ENCODE data around the gene TMBIM6. TPM values are rescaled to one million over a fixed set of nuclear protein-coding genes. Genes with fewer than 3 reads are reported as not detected.
"Not testable (repeated sequence)": the region's sequence is repeated elsewhere in the genome, so short reads cannot be mapped to it uniquely, and the experiment has no call there.

Gene TMBIM6
- total and polyA plus RNA-seq, 3 experiments from 2014 or later, result 443 to 1,008 (median 449) TPM

DNA sequence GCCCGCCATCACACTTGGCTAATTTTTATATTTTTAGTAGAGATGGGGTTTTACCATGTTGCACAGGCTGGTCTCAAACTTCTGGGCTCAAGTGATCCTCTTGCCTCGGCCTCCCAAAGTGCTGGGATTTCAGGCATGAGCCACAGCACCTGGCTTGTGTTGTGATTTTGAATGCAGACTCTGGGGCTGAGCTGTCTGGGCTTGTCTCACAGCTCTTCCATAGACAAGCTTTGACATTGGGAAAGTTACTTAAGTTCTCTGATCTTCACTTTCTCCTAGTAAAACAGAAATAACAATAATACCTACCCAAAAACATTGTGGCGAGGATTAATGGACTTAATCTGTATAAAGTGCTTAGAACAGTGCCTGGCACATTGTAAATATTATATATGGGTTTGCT, 36.0 kb downstream of the TMBIM6 start:
- peaks cover 12 to 19% (median 13%) of the 10 kb centered on the region in 3 donors for H3K4me1 Mint-ChIP-seq
- no peaks in the 10 kb centered on the region for H3K9me3 Mint-ChIP-seq
- H3K27me3 Mint-ChIP-seq, result peaks cover 28 to 31% of the 10 kb centered on the region in 2 donors
- DNase-seq, result no peak
- POLR2A ChIA-PET, result interaction anchor here (2.0 kb wide), 1 partner anchor 36 kb away, joined by 19 read pairs; the partner anchor contains the start of gene TMBIM6
- H3K27ac ChIP-seq (ENCODE audit: low read depth, low read length), result no peak overlapping the region
- H3K36me3 ChIP-seq (ENCODE audit: insufficient read depth, low read length), result no peaks in the 10 kb centered on the region
- H3K4me1 ChIP-seq (ENCODE audit: insufficient read depth, low read length), result peaks cover 15% of the 10 kb centered on the region
- H3K9me3 ChIP-seq (ENCODE audit: low read length), result no peaks in the 10 kb centered on the region
- no peak overlapping the region for H3K4me3 Mint-ChIP-seq
- H3K27me3 ChIP-seq (ENCODE audit: insufficient read depth, low read length, poor library complexity, severe bottlenecking), result peaks cover 4% of the 10 kb centered on the region
- H3K36me3 Mint-ChIP-seq, result no peaks in the 10 kb centered on the region
- H3K27ac Mint-ChIP-seq, result peak overlapping the region in 3 of 8 donors; percentile 15 to 37 (median 25)
- H3K4me3 ChIP-seq (ENCODE audit: low read length), result no peak overlapping the region
- CTCF ChIA-PET, result interaction anchor here (0.8 to 4.1 kb wide), 26 partner anchors 9 to 168 kb away, joined by 3 to 45 read pairs (median 5); partner anchors contain the start of genes BCDIN3D, NCKAP5L and TMBIM6

DNA sequence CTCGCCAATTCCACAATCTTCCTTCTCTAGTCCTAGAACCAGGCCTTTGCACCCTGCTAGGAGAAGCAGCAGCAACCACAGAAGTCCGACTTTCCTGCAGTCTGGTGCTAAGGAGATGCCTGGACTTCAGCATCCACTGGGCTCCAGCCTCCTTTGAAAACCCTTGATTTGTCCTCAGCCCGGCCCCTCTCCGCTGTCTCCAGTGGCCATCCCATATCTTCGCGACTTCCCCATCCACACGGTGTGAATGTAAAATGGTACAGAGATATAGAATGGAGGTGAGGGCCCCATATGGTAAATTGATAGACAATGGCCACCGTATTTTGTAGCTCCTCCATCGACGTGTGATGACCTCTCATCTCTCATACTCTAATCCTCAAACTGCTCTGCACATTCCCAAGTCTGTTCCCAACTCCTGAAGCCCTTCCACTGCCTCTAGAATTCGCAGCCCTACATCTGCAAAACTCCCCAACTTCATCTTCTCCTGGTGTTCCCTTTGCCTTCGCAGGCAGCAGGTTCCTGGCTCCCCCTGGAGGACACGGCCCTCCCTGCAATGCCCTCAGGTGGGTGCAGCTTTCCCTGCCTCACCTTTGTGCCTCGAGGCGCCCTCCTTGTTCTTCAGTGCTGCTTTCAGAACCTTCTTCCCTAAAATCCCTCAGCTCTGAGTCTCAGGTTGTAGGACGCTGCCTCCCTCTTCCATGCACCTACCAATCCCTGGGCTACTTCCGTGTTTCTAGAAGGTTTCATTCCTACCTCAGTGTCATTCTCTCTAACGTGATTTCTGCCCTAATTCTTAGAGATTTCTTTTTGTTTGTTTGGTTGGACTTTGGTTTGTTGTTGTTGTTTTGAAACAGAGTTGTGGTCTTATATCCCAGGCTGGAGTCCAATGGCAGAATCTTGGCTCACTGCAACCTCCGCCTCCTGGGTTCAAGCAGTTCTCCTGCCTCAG, 36.7 kb downstream of the TMBIM6 start:
- peak overlapping the region in 4 of 8 donors; percentile 10 to 50 (median 32) for H3K27ac Mint-ChIP-seq
- peaks cover 28 to 31% of the 10 kb centered on the region in 2 donors for H3K27me3 Mint-ChIP-seq
- H3K4me1 Mint-ChIP-seq, result peaks cover 12 to 19% (median 13%) of the 10 kb centered on the region in 3 donors
- peak; percentile 58 to 82 (median 67) for DNase-seq
- no peaks in the 10 kb centered on the region for H3K9me3 Mint-ChIP-seq
- Histone ChIP-seq H3K9me3 (ENCODE audit: low read length) (no peaks in the 10 kb centered on the region), H3K4me3 (ENCODE audit: low read length) (no peak overlapping the region), H3K27ac (ENCODE audit: low read depth, low read length) (no peak overlapping the region), H3K27me3 (ENCODE audit: insufficient read depth, low read length, poor library complexity, severe bottlenecking) (peaks cover 4% of the 10 kb centered on the region), H3K36me3 (ENCODE audit: insufficient read depth, low read length) (no peaks in the 10 kb centered on the region), H3K4me1 (ENCODE audit: insufficient read depth, low read length) (peaks cover 15% of the 10 kb centered on the region)
- ChIA-PET POLR2A (interaction anchor here (2.0 kb wide), 1 partner anchor 37 kb away, joined by 19 read pairs; the partner anchor contains the start of gene TMBIM6), CTCF (interaction anchor here (0.6 to 4.1 kb wide), 31 partner anchors 9 to 188 kb away, joined by 3 to 45 read pairs (median 5); partner anchors contain the start of genes BCDIN3D, NCKAP5L and TMBIM6)
- no peaks in the 10 kb centered on the region for H3K36me3 Mint-ChIP-seq
- no peak overlapping the region for H3K4me3 Mint-ChIP-seq

DNA sequence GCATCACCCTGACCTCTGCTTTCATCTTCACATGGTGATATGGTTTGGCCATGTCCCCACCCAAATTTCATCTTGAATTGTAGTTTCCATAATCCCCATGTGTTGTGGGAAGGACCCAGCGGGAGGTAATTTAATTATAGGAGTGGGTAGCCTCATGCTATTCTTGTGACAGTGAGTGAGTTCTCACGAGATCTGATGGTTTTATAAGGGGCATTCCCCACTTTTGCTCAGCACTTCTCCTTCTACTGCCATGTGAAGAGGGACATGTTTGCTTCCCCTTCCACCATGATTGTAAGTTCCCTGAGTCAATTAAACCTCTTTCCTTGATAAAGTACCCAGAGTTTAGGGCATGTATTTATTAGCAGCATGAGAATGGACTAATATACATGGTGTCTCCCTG, 38.2 kb downstream of the TMBIM6 start:
- no peaks in the 10 kb centered on the region for H3K9me3 Mint-ChIP-seq
- POLR2A ChIA-PET, result no interaction called here

DNA sequence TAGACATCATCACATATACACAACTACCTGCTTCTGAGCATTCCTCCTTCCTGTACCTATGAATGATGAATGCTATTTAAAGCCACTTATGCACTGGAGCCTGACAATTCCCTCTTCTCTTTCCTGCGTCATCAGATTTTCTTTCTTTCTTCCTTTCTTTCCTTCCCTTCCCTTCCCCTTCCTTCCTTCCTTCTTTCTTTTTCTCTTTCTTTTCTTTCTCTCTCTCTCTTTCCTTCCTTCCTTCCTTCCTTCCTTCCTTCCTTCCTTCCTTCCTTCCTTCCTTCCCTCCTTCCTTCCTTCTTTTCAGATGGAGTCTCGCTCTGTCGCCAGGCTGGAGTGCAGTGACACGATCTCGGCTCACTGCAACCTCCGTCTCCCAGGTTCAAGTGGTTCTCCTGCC, 39.6 kb downstream of the TMBIM6 start:
- Mint-ChIP-seq H3K27me3 (peaks cover 37 to 48% of the 10 kb centered on the region in 2 donors), H3K4me3 (peak overlapping the region in 1 of 7 donors; percentile 71), H3K4me1 (peaks cover 12 to 19% (median 13%) of the 10 kb centered on the region in 3 donors)
- DNase-seq; H3K36me3 Mint-ChIP-seq; H3K27me3 ChIP-seq (ENCODE audit: insufficient read depth, low read length, poor library complexity, severe bottlenecking); POLR2A ChIA-PET; H3K27ac ChIP-seq (ENCODE audit: low read depth, low read length); H3K9me3 Mint-ChIP-seq; H3K36me3 ChIP-seq (ENCODE audit: insufficient read depth, low read length); H3K27ac Mint-ChIP-seq; H3K9me3 ChIP-seq (ENCODE audit: low read length); H3K4me3 ChIP-seq (ENCODE audit: low read length): not testable (repeated sequence)
- CTCF ChIA-PET, result interaction anchor here (0.7 to 4.1 kb wide), 2 partner anchors 40 to 144 kb away, joined by 3 to 45 read pairs; partner anchors contain the start of gene TMBIM6
- H3K4me1 ChIP-seq (ENCODE audit: insufficient read depth, low read length), result peaks cover 15% of the 10 kb centered on the region

More for the DNA sequence above, 38.2 kb downstream of the TMBIM6 start:
- H3K27ac ChIP-seq (ENCODE audit: low read depth, low read length), result no peak overlapping the region
- no peaks in the 10 kb centered on the region for H3K9me3 ChIP-seq (ENCODE audit: low read length)
- Mint-ChIP-seq H3K4me3 (no peak overlapping the region), H3K4me1 (peaks cover 12 to 19% (median 13%) of the 10 kb centered on the region in 3 donors), H3K27me3 (peaks cover 34 to 44% of the 10 kb centered on the region in 2 donors), H3K36me3 (no peaks in the 10 kb centered on the region), H3K27ac (no peak overlapping the region)
- no peaks in the 10 kb centered on the region for H3K36me3 ChIP-seq (ENCODE audit: insufficient read depth, low read length)
- DNase-seq, result no peak
- peaks cover 4% of the 10 kb centered on the region for H3K27me3 ChIP-seq (ENCODE audit: insufficient read depth, low read length, poor library complexity, severe bottlenecking)
- CTCF ChIA-PET, result interaction anchor here (3.1 to 4.1 kb wide), 2 partner anchors 17 to 39 kb away, joined by 13 to 45 read pairs; partner anchors contain the start of gene TMBIM6
- H3K4me3 ChIP-seq (ENCODE audit: low read length), result no peak overlapping the region
- peaks cover 15% of the 10 kb centered on the region for H3K4me1 ChIP-seq (ENCODE audit: insufficient read depth, low read length)

DNA sequence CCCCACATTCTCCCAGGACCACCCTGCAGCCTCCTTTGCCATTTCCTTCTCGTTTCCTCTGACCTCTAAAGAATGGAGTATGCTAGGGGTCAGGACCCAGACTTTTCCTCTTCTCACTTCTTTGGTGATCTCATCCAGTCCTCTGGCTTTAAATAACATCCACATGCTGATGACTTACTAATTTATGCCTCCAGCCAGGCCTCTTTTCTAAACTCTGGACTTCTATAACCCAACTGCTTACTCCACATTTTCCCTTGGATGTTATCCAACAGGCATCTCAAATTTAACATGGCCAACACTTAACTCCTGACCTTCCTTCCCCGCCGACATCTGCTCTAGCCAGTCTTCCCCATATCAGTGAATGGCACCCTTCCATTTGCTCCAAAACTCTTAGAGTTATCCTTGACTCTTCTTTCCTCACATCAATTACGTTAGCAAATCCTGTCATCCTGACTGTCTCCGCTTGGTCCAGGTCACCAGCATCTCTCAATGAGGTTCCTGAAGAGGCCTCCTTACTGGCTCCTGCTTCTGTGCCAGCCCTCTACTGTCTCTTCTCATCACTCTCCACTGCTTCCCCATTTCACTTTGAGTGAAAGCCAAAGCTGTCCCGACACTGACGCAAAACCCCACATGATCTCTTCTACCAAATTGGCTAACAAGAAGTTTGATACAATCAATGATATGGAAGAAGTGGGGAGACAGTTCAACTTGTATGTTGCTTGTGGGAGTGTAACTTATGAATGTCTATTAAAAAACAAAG, 42.7 kb downstream of the TMBIM6 start:
- ChIA-PET POLR2A (no interaction called here), CTCF (interaction anchor here (2.4 kb wide), 1 partner anchor 43 kb away, joined by 8 read pairs; the partner anchor contains the start of gene TMBIM6)
- peaks cover 0 to 4% (median 2%) of the 10 kb centered on the region in 3 donors for H3K36me3 Mint-ChIP-seq

DNA sequence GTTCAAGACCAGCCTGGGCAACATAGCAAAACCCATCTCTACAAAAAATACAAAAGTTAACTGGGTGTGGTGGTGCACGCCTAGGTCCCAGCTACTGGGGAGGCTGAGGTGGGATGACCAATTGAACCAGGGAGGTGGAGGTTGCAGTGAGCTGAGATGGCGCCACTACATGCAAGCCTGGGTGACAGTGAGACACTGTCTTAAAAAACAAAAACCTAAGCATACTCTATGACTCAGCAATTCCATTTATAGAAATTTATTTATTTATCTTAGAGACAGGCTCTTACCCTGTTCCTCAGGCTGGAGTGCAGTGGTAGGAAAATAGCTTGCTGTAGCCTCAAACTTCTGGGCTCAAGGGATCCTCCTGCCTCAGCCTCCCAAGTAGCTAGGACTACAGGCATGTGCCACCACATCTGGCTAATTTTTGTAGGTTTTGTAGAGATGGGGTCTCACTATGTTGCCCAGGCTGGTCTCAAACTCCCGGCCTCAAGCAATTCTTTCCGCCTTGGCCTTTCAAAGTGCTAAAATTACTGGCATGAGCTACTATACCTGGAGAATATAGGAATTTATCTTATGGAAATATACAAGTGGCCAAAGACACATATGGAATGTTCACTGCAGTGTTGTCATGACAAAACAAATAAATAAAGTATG, 43.5 kb downstream of the TMBIM6 start:
- POLR2A ChIA-PET, result no interaction called here
- Mint-ChIP-seq H3K27ac (no peak overlapping the region), H3K36me3 (peaks cover 0 to 4% (median 2%) of the 10 kb centered on the region in 3 donors), H3K4me3 (no peak overlapping the region), H3K9me3 (peaks cover 0 to 6% (median 0%) of the 10 kb centered on the region in 5 donors), H3K4me1 (no peaks in the 10 kb centered on the region), H3K27me3 (peaks cover 27 to 31% of the 10 kb centered on the region in 2 donors)
- no peaks in the 10 kb centered on the region for H3K36me3 ChIP-seq (ENCODE audit: insufficient read depth, low read length)
- CTCF ChIA-PET, result interaction anchor here (2.4 kb wide), 1 partner anchor 44 kb away, joined by 8 read pairs; the partner anchor contains the start of gene TMBIM6
- peak in 1 of 5 donors; percentile 0 for DNase-seq
- no peaks in the 10 kb centered on the region for H3K4me1 ChIP-seq (ENCODE audit: insufficient read depth, low read length)
- no peak overlapping the region for H3K4me3 ChIP-seq (ENCODE audit: low read length)
- H3K27me3 ChIP-seq (ENCODE audit: insufficient read depth, low read length, poor library complexity, severe bottlenecking), result peaks cover 4% of the 10 kb centered on the region
- H3K9me3 ChIP-seq (ENCODE audit: low read length), result no peaks in the 10 kb centered on the region
- no peak overlapping the region for H3K27ac ChIP-seq (ENCODE audit: low read depth, low read length)

More for the DNA sequence above, 42.7 kb downstream of the TMBIM6 start:
- Mint-ChIP-seq H3K4me1 (no peaks in the 10 kb centered on the region), H3K9me3 (peaks cover 0 to 6% (median 0%) of the 10 kb centered on the region in 5 donors), H3K27ac (peak overlapping the region in 1 of 8 donors; percentile 4), H3K27me3 (peaks cover 35 to 39% of the 10 kb centered on the region in 2 donors), H3K4me3 (no peak overlapping the region)
- no peak overlapping the region for H3K4me3 ChIP-seq (ENCODE audit: low read length)
- H3K27me3 ChIP-seq (ENCODE audit: insufficient read depth, low read length, poor library complexity, severe bottlenecking), result peaks cover 4% of the 10 kb centered on the region
- no peak overlapping the region for H3K27ac ChIP-seq (ENCODE audit: low read depth, low read length)
- no peaks in the 10 kb centered on the region for H3K36me3 ChIP-seq (ENCODE audit: insufficient read depth, low read length)
- no peak for DNase-seq
- no peaks in the 10 kb centered on the region for H3K9me3 ChIP-seq (ENCODE audit: low read length)
- no peaks in the 10 kb centered on the region for H3K4me1 ChIP-seq (ENCODE audit: insufficient read depth, low read length)

DNA sequence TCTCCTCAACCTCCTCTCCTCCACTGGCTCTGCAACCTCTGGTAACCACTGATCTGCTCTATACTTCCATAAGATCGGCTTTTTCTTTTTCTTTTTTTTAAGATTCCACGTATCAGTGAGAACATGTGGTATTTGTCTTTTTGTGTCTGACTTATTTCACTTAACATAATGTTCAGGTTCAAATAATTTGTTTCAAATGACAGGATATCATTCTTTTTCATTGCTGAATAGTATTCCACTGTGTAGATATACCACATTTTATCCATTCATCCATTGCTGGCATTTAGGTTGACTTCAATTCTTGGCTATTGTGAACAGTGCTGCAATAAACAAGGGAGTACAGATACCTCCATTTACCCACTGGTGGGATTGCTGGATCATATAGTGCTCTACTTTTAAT, 46.3 kb downstream of the TMBIM6 start:
- H3K4me3 Mint-ChIP-seq, result no peak overlapping the region
- ChIA-PET POLR2A (no interaction called here), CTCF (interaction anchor here (1.7 kb wide), 1 partner anchor 10 kb away, joined by 8 read pairs; no protein-coding TSS in a partner anchor)
- Histone ChIP-seq H3K27me3 (ENCODE audit: insufficient read depth, low read length, poor library complexity, severe bottlenecking) (no peaks in the 10 kb centered on the region), H3K4me3 (ENCODE audit: low read length) (no peak overlapping the region), H3K4me1 (ENCODE audit: insufficient read depth, low read length) (no peaks in the 10 kb centered on the region), H3K27ac (ENCODE audit: low read depth, low read length) (no peak overlapping the region), H3K36me3 (ENCODE audit: insufficient read depth, low read length) (no peaks in the 10 kb centered on the region), H3K9me3 (ENCODE audit: low read length) (no peaks in the 10 kb centered on the region)
- H3K36me3 Mint-ChIP-seq, result peaks cover 2 to 4% (median 3%) of the 10 kb centered on the region in 3 donors
- H3K4me1 Mint-ChIP-seq, result no peaks in the 10 kb centered on the region
- peak overlapping the region in 1 of 8 donors; percentile 43 for H3K27ac Mint-ChIP-seq
- H3K9me3 Mint-ChIP-seq, result peaks cover 0 to 6% (median 0%) of the 10 kb centered on the region in 5 donors
- H3K27me3 Mint-ChIP-seq, result peaks cover 13 to 16% of the 10 kb centered on the region in 2 donors
- DNase-seq, result no peak
